HepG2 (cell line): ENCODE data around the gene PCYT2. TPM values are rescaled to one million over a fixed set of nuclear protein-coding genes. Genes with fewer than 3 reads are reported as not detected.

Experiments
- CAMTA2 ChIP-seq: sonication (generic); formaldehyde crosslinking; IDR thresholded peaks from 2 replicates; pipeline ENCODE4 v1.4.0; 2020; ENCODE audit warnings: mild to moderate bottlenecking, missing genetic modification reagents, borderline replicate concordance
- CTCF ChIP-seq: sonication (generic); formaldehyde crosslinking; IDR thresholded peaks from 2 replicates; pipeline ENCODE4 v1.5.0; 2020; ENCODE audit warnings: mild to moderate bottlenecking, missing genetic modification reagents, moderate library complexity
- GABPB1 ChIP-seq: IDR thresholded peaks from 2 replicates; pipeline ENCODE4 v1.6.1; 2016; ENCODE audit warnings: mild to moderate bottlenecking, missing genetic modification reagents, moderate library complexity, missing compliant biosample characterization
- GPN1 ChIP-seq: sonication (generic); formaldehyde crosslinking; IDR thresholded peaks from 2 replicates; pipeline ENCODE4 v1.5.1; 2020; ENCODE audit warnings: missing genetic modification reagents, borderline replicate concordance
- KDM6A ChIP-seq: IDR thresholded peaks from 2 replicates; pipeline ENCODE4 v1.6.1; 2016; ENCODE audit warnings: low read depth
- MBNL3 ChIP-seq: fragments of 250-450 bp; sonication (Bioruptor Pico); conservative IDR thresholded peaks from 2 replicates; pipeline ENCODE4 v1.8.0; 2022; ENCODE audit warnings: mild to moderate bottlenecking, inconsistent platforms
- MIER3 ChIP-seq: IDR thresholded peaks from 2 replicates; pipeline ENCODE4 v1.6.1; 2016; ENCODE audit warnings: missing compliant biosample characterization, borderline replicate concordance
- MLLT10 ChIP-seq: sonication (generic); formaldehyde crosslinking; IDR thresholded peaks from 2 replicates; pipeline ENCODE4 v1.4.0; 2020; ENCODE audit warnings: missing genetic modification reagents
- NKX3-1 ChIP-seq: sonication (generic); formaldehyde crosslinking; IDR thresholded peaks from 2 replicates; pipeline ENCODE4 v1.5.0; 2020; ENCODE audit warnings: missing genetic modification reagents
- PITX1 ChIP-seq: sonication (generic); formaldehyde crosslinking; IDR thresholded peaks from 2 replicates; pipeline ENCODE4 v1.5.1; 2020; ENCODE audit warnings: mild to moderate bottlenecking, missing genetic modification reagents
- REL ChIP-seq: sonication (generic); formaldehyde crosslinking; conservative IDR thresholded peaks from 2 replicates; pipeline ENCODE4 v1.8.0; 2022; ENCODE audit warnings: mild to moderate bottlenecking, missing genetic modification reagents, moderate library complexity
- SAP130 ChIP-seq: IDR thresholded peaks from 2 replicates; pipeline ENCODE4 v1.6.1; 2016; ENCODE audit warnings: low read depth
- SRSF4 ChIP-seq: fragments of 200-400 bp; formaldehyde crosslinking; IDR thresholded peaks from one replicate; pipeline ENCODE4 v1.6.1; 2018; ENCODE audit warnings: mild to moderate bottlenecking, low read depth, low read length, moderate library complexity; ENCODE audit not compliant: poor library complexity, severe bottlenecking
- TAF15 ChIP-seq: fragments of 200-400 bp; formaldehyde crosslinking; IDR thresholded peaks from one replicate; pipeline ENCODE4 v1.6.1; 2018; ENCODE audit warnings: mild to moderate bottlenecking, low read depth, low read length; ENCODE audit not compliant: poor library complexity, severe bottlenecking
- TCF7 ChIP-seq: sonication (generic); IDR thresholded peaks from 2 replicates; pipeline ENCODE4 v1.6.1; 2016; ENCODE audit warnings: antibody characterized with exemption, low read depth
- TRIM24 ChIP-seq: sonication (generic); formaldehyde crosslinking; IDR thresholded peaks from 2 replicates; pipeline ENCODE4 v1.8.0; 2022; ENCODE audit warnings: mild to moderate bottlenecking, missing genetic modification reagents
- ZNF280B ChIP-seq: sonication (generic); formaldehyde crosslinking; IDR thresholded peaks from 2 replicates; pipeline ENCODE4 v1.5.0; 2020; ENCODE audit warnings: missing genetic modification reagents, mild to moderate bottlenecking, borderline replicate concordance
- ZNF367 ChIP-seq: sonication (generic); formaldehyde crosslinking; IDR thresholded peaks from 2 replicates; pipeline ENCODE4 v1.4.0; 2020; ENCODE audit warnings: missing genetic modification reagents, borderline replicate concordance
- ZNF44 ChIP-seq: sonication (generic); formaldehyde crosslinking; IDR thresholded peaks from 2 replicates; pipeline ENCODE4 v1.5.1; 2020; ENCODE audit warnings: mild to moderate bottlenecking, missing genetic modification reagents
- ZNF563 ChIP-seq: sonication (generic); formaldehyde crosslinking; IDR thresholded peaks from 2 replicates; pipeline ENCODE4 v1.8.0; 2022; ENCODE audit warnings: mild to moderate bottlenecking, moderate library complexity, missing genetic modification reagents
- ZNF605 ChIP-seq: sonication (generic); formaldehyde crosslinking; IDR thresholded peaks from 2 replicates; pipeline ENCODE4 v1.8.0; 2022; ENCODE audit warnings: mild to moderate bottlenecking, missing genetic modification reagents
- ZSCAN30 ChIP-seq: sonication (generic); formaldehyde crosslinking; IDR thresholded peaks from 2 replicates; pipeline ENCODE4 v1.5.0; 2020; ENCODE audit warnings: mild to moderate bottlenecking, missing genetic modification reagents
- polyA plus RNA-seq, 8 experiments: library from polyadenylated mRNA; depleted of rRNA in 3 of 8; stranded (reverse) in 7 of 8; unstranded in 1 of 8; fragments of >200 nt; fragmentation: Illumina TruSeq in 4 of 8; extraction: Trizol in 4 of 8; gene quantifications; 2 replicates each; pipeline versions ENCODE4 v1.2.1 to v1.2.3, GENCODE V29; 2011 to 2016; ENCODE audit warnings: low read depth in 4 of 8, missing spikeins in 1 of 8, mixed read lengths in 1 of 8; ENCODE audit not compliant: insufficient read depth in 1 of 8
- total RNA-seq, 5 experiments: library from RNA; depleted of rRNA; stranded (reverse); fragments of >200 nt; fragmentation: Illumina TruSeq; extraction: Trizol; gene quantifications; 2 replicates each; pipeline ENCODE4 v1.2.3, GENCODE V29; 2016; ENCODE audit warnings: low read depth in 1 of 5
- TF ChIP-seq, protein P1 (sequence below): IDR thresholded peaks from 2 replicates; pipeline ENCODE4 v1.6.1; 2016; ENCODE audit warnings: mild to moderate bottlenecking, missing biosample characterization, missing genetic modification reagents
- TF ChIP-seq, protein P2 (sequence below): sonication (generic); formaldehyde crosslinking; IDR thresholded peaks from 2 replicates; pipeline ENCODE4 v1.4.0; 2020; ENCODE audit warnings: mild to moderate bottlenecking, missing genetic modification reagents

PCYT2 gene
- total and polyA plus RNA-seq, 2 of the 13 experiments (the other 11 are each of a cell fraction or from before 2014, with no cell fraction given) = 147 to 297 TPM

DNA sequence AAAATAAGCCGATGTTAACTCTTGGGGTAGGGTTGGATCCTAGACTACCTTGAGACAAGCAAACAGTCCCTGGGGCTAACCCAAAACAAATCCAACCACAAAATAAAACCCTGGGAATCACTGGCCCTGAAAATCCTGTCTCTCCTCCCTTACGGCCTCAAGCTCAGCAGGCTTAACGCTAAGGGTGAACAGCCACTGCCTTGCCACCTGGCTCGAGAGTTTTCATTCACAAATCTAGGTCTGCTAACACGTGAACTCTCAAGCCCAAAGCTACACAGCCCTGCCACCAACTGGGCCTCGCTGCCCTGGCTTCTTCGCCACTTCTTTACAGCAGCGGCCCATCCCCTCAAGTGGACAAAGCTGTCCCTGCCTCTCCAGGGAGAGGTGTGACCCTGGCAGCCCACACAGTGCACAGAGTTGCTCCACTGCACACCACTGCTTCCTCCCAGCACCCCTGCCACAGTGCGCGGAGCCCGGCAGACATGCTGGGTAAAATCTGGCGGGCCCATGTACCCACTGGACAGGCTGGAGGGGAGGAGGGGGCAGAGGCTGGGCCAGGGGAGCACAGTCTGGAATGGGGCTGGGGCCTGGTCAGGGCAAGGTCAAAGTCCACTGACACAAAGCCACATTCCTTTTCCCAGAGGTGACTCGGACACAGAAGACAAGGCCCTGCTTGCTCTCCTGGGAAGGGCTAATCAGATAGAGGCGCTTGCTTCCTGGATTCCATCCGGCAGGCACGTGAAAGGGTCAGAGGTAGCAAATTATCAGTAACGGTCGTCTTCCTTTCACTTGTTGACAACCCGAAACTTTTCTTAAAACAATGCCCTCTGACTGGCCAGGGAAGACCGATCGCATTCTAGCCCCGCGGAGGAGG, 996 bp downstream of the PCYT2 start (continued):
- TF ChIP-seq, protein P1, sequence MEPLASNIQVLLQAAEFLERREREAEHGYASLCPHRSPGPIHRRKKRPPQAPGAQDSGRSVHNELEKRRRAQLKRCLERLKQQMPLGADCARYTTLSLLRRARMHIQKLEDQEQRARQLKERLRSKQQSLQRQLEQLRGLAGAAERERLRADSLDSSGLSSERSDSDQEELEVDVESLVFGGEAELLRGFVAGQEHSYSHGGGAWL (CRISPR knock-in tag) = peak; percentile 83
- no peak for TF ChIP-seq GPN1 (CRISPR knock-in tag)
- no peak for TF ChIP-seq ZNF605
- no peak; the same call in 1 of the 2 replicates for TF ChIP-seq ZNF563
- no peak for TF ChIP-seq MBNL3
- no peak for TF ChIP-seq SRSF4
- no peak for TF ChIP-seq TRIM24 (CRISPR knock-in tag)
- TF ChIP-seq ZNF44 (CRISPR knock-in tag) = no peak
- peak; percentile 76; the same call in 1 of the 2 replicates for TF ChIP-seq REL (CRISPR knock-in tag)
- peak; percentile 72; the same call in 1 of the 2 replicates for TF ChIP-seq NKX3-1 (CRISPR knock-in tag)
- peak; percentile 88 for TF ChIP-seq ZNF280B
- TF ChIP-seq, protein P2, sequence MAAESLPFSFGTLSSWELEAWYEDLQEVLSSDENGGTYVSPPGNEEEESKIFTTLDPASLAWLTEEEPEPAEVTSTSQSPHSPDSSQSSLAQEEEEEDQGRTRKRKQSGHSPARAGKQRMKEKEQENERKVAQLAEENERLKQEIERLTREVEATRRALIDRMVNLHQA (CRISPR knock-in tag) = no peak
- peak; percentile 71; the same call in 1 of the 2 replicates for TF ChIP-seq MIER3 (CRISPR knock-in tag)
- peak; percentile 19; the same call in 1 of the 2 replicates for TF ChIP-seq TCF7
- TF ChIP-seq GABPB1 (CRISPR knock-in tag) = peak; percentile 66
- TF ChIP-seq SAP130 = peak; percentile 99
- no peak; the same call in none of the 2 replicates for TF ChIP-seq CTCF
- TF ChIP-seq TAF15 = no peak
- TF ChIP-seq CAMTA2 (CRISPR knock-in tag) = peak; percentile 37; the same call in 1 of the 2 replicates
- no peak; the same call in 1 of the 2 replicates for TF ChIP-seq MLLT10 (CRISPR knock-in tag)
- TF ChIP-seq KDM6A = peak; percentile 89
- TF ChIP-seq ZNF367 (CRISPR knock-in tag) = no peak
- peak; percentile 73; the same call in 1 of the 2 replicates for TF ChIP-seq PITX1 (CRISPR knock-in tag)
- TF ChIP-seq ZSCAN30 (CRISPR knock-in tag) = no peak
